Putamen (tissue), 1 donor: Measurements from ENCODE around the gene PYGO1.
"Not testable (repeated sequence)": the region's sequence is repeated elsewhere in the genome, so short reads cannot be mapped to it uniquely, and the experiment has no call there.

Experiments used
- DNase-seq: peaks from one replicate; pipeline ENCODE4 v3.0.0-alpha.2; 2016; ENCODE audit warnings: low spot score

PYGO1 gene

DNA sequence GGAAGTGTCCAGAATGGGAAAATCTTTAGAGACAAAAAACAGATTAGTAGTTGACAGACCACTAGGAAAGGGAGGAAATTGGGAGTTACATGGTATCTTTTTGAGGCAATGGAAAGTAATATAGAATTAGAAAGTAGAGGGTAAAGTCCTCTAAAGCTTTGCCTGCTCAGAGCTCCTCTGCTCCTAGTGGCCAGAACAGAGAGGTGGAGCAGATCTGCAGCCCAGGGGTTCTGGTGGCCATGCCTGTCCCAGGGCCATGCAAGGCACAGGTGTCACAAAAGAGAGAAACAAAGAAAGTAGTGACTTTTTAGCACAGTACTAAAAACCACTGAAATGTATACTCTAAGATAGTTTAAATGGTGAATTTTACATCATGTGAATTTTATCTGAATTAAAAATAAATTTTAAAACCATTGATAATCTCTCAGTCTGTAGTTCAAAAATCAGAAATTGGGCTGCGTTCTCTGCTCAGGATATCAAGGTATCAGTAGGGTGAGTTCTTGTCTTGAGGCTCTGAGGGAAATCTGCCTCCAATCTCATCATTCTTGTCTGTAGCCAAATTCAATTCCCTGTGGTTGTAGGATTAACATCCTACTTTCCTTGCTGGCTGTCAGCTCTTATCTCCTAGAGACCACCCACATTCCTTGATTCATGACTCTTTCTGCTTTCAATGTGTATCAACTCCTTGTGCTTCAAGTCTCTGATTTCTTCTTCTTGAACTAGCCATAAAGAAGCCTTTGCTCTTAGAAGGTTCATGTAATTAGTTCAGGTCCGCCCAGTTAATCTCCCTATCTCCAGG lies 23.6 kb downstream of the PYGO1 start:
- no peak for DNase-seq

DNA sequence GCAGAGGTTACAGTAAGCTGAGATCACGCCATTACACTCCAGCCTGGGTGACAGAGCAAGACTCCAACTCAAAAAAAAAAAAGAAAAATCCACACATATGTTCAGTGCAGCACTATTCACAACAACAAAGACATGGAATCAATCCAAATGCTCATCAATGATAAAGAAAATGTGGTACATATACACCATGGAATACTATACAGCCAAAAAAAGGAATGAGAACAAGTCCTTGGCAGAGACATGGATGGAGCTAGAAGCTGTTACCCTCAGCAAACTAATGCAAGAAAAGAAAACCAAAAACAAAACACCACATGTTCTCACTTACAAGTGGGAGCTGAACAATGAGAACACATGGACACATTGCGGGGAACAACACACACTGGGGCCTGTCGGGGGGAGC lies 25.5 kb downstream of the PYGO1 start:
- no peak for DNase-seq

- no peak for DNase-seq
Observed at GRCh38 chr15:55555089-55555488, 33.1 kb downstream of the PYGO1 start.

GRCh38 chr15:55552926-55553325 lies 35.2 kb downstream of the PYGO1 start:
- peak; percentile 0 for DNase-seq

- no peak for DNase-seq
Observed at GRCh38 chr15:55552451-55552850, 35.7 kb downstream of the PYGO1 start.

GRCh38 chr15:55549305-55549704 lies 38.8 kb downstream of the PYGO1 start:
- no peak for DNase-seq

GRCh38 chr15:55546718-55547117 lies 41.4 kb downstream of the PYGO1 start:
- no peak for DNase-seq

DNA sequence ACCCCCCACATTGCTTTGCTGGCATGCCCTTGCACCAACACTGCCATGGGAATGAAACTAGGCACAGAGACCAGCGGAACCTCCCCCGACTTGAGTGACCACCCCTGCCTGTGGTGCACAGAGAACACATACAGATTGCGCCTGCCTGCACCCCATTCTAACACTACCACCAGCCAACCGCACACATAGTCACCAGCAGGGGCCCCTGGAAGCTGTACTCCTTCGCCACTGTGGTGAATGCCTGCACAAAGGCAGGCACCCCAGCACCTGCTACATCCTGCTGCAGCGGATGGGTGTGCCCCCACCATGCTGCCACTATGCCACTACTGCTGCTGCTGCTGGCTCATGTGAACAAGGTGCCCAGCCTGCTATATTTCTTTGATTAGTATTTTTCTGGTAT lies 52.7 kb downstream of the PYGO1 start:
- DNase-seq: no peak

DNA sequence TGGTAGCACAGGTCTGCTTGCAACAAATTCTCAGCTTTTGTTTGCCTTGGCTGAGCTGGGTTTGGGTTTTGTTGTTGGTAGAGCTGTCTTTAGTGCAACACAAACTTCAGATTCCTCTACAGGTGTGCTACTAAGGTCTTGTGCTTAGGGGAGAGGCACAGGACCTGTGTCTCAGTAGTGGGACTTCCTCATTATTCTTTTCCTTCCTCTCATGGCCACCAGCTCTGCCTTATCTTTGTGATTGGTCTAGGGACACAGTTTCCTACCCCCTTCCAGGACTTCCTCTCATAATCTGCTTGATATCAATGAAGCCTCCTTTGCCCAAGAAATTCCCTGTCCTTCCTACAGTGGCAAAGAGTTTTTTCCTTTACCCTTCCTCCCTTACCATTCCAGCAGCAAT lies 55.2 kb downstream of the PYGO1 start:
- no peak for DNase-seq

- no peak for DNase-seq
Observed at GRCh38 chr15:55530861-55531313, 57.3 kb downstream of the PYGO1 start.

DNA sequence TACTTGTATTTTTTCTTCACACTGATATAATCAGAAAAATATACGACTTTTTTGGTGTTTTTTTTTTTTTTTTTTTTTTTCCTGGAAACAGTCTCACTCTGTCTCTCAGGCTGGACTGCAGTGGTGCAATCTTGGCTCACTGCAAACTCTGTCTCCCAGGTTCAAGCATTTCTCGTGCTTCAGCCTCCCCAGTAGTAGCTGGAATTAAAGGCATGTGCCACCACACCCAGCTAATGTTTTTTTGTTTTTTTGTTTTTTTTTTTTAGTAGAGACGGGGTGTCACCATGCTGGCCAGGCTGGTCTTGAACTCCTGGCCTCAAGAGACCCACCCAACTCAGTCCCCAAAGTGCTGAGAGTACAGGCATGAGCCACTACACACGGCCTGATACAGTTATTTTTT lies 59.3 kb downstream of the PYGO1 start:
- DNase-seq: no peak

GRCh38 chr15:55527150-55527549 lies 61.0 kb downstream of the PYGO1 start:
- no peak for DNase-seq

DNA sequence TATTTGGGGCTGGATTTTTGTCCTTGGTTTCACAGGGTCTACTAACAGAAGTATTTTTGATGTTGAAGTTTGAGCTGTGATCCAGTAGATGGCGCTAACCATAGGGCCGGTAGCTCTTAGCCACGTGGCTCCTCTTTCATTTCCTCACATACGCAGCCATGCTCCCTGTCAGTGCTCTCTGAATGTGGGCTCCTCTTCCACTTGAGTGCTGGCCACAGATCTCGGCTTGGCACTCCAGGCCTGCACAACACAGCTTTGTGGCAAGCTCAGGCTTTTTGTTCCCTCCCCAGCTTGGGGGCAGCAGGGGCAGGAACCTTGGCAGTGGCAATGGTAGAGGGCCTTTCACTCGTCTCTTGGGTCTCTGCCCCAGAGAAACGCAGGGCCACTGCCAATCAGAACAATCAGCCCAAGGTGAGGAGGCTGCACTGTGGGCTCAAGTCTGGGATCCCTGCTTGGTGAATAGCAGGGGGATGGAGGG lies 61.5 kb downstream of the PYGO1 start:
- peak; percentile 3 for DNase-seq

- no peak for DNase-seq
Observed at GRCh38 chr15:55522742-55523450, 65.2 kb downstream of the PYGO1 start.

DNA sequence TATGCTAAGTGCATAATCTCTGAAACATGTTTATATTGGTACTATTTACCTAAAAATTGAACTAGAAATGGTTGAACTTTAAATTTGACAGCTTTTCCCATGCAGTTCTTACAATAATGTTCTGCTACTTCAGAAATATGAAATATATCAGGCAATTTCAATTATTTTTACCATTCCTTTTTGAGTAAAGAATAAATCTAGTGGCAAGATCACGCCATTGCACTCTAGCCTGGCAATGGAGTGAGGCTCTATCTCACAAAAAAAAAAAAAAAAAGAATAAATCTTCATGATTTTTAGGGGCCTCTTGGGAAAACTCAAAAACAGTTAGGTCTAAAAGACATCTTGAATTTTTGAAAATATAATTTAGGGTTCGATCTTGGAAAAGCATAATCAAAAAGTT lies 69.5 kb downstream of the PYGO1 start:
- no peak for DNase-seq

- DNase-seq: no peak
Observed at GRCh38 chr15:55518009-55518408, 70.1 kb downstream of the PYGO1 start.

GRCh38 chr15:55515991-55516776 lies 72.0 kb downstream of the PYGO1 start:
- DNase-seq: no peak

DNA sequence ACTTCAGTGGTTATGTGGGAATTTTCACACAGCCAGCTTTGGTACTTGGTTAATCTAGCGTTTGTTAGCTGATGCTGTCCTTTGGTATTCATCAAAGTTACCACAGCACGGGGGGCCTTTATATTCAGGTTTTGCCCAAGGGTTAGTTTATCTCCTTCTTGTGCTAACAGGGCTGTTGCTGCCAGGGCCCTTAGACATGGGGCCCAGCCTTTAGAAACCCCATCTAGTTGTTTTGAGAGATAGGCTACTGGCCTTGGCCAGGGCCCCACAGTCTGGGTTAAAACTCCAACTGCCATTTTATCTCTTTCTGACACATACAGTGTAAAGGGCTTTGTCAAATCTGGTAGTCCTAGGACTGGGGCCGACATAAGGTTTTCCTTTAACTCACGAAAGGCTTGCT lies 72.7 kb downstream of the PYGO1 start:
- DNase-seq: no peak

GRCh38 chr15:55514414-55514850 lies 73.7 kb downstream of the PYGO1 start:
- DNase-seq: no peak

DNA sequence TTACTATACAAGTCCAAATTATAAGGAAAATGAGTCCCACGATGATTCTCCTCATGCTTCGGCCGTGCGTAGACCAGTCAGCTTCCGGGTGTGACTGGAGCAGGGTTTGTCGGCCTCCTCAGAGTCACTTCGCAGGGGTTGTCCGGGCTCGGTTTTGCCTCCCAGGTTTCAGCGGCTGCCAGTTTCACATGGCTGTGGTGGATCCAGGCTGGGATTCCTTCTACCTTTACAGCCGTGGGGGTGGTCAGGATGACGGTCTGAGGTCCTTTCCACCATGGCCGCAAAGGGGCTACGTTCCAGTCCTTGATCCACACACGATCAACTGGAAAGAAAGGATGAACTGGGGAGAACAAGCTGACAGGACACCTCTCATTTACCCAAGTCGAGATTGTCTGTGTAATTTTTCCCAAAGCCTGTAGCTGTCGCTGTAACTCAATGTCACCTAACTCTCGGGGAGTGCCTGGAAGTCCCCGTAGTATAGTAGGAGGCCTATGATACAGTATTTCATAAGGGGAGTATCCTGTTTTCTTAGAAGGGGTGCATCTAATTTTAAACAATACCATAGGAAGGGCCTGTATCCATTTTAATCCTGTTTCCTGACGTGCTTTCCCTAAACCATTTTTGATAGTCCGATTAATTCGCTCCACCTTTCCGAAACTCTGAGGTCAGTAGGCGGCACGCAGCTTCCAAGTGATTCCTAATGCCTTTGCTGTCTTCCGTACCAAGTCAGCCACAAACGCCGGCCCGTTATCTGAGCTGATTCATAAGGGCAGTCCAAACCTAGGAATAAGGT lies 74.3 kb downstream of the PYGO1 start:
- DNase-seq: not testable (repeated sequence)

DNA sequence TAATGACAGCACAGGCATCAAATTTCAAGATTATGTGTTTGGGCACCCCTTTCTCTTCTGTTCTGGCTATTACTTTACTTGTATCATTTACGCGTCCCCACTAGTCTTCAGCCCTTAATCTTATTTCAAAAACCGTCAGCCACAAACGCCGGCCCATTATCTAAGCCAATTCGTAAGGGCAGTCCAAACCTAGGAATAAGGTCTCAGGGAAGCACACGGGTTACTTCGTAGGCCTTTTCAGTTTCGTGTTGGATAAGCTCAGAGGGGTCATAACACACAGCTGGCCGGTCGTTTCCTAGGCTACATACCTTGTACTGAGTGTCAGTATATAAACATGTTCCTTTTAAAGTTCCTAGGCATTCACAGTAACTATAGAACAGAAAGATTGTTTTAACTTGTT lies 75.0 kb downstream of the PYGO1 start:
- DNase-seq: no peak

DNA sequence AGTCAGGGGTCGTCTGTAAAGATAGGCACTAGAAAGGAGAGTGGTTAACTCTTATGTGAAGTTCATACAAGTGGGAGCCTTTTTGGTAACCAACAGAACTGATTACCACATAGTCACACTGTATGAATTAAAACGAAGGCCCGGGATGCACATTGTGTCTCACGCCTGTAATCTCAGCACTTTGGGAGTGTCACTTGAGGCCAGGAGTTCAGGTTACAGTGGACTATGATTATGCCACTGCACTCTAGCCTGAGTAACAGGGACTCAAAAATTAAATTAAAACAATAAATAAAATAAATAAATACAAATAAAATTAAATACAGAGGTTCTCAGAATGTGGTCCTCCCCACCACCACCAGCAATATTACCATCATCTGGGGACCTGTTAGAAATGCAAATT lies 80.6 kb downstream of the PYGO1 start:
- no peak for DNase-seq
